Spleen (tissue), 11 donors: Measurements from ENCODE around the gene NR3C2. TPM values are rescaled to one million over a fixed set of nuclear protein-coding genes. Genes with fewer than 3 reads are reported as not detected.

ENCODE experiments used
- DNase-seq: peaks from one replicate; pipeline ENCODE4 v3.0.0-alpha.2; 2020
- H3K27ac ChIP-seq, 8 donors: fragments of 200-600 bp; sonication (generic) in 7 of 8; 1 replicate in 4 of 8; 2 replicates in 4 of 8; pipeline versions ENCODE4 v1.5.0 to v1.8.0; 2016 to 2021; ENCODE audit warnings: inconsistent platforms in 4 of 8, mild to moderate bottlenecking in 4 of 8, moderate library complexity in 1 of 8
- H3K27me3 ChIP-seq, 7 donors: fragments of 200-600 bp; sonication (generic) in 6 of 7; replicated peaks in 1 of 7; 1 replicate in 4 of 7; 2 replicates in 3 of 7; pipeline versions ENCODE4 v1.5.0 to v1.8.0; 2016 to 2021; ENCODE audit warnings: inconsistent platforms in 3 of 7, mild to moderate bottlenecking in 1 of 7
- H3K36me3 ChIP-seq, 6 donors: fragments of 200-600 bp; sonication (generic) in 5 of 6; 1 replicate in 4 of 6; 2 replicates in 2 of 6; pipeline versions ENCODE4 v1.5.0 to v1.8.0; 2016 to 2021; ENCODE audit warnings: inconsistent platforms in 2 of 6
- H3K4me1 ChIP-seq, 6 donors: fragments of 200-600 bp; sonication (generic) in 5 of 6; 1 replicate in 3 of 6; 2 replicates in 3 of 6; pipeline versions ENCODE4 v1.5.0 to v1.8.0; 2016 to 2021; ENCODE audit warnings: inconsistent platforms in 3 of 6
- H3K4me3 ChIP-seq, 8 donors: fragments of 200-600 bp; sonication (generic) in 7 of 8; 1 replicate in 4 of 8; 2 replicates in 4 of 8; pipeline versions ENCODE4 v1.5.0 to v1.8.0; 2016 to 2021; ENCODE audit warnings: inconsistent platforms in 4 of 8, mild to moderate bottlenecking in 4 of 8, moderate library complexity in 2 of 8
- H3K9me3 ChIP-seq, 8 donors: fragments of 200-600 bp; sonication (generic) in 7 of 8; 1 replicate in 4 of 8; 2 replicates in 4 of 8; pipeline versions ENCODE4 v1.5.0 to v1.8.0; 2016 to 2021; ENCODE audit warnings: inconsistent platforms in 4 of 8
- CTCF ChIP-seq, 11 experiments: fragments of 200-600 bp in 7 of 11; fragments of 450-650 bp in 4 of 11; sonication (generic) in 4 of 11; IDR thresholded peaks in 8 of 11; conservative IDR thresholded peaks in 3 of 11; 1 replicate in 7 of 11; 2 replicates in 4 of 11; pipeline versions ENCODE4 v1.4.0 to v1.8.0; 2016 to 2021; ENCODE audit warnings: antibody characterized with exemption in 11 of 11, inconsistent platforms in 4 of 11, mild to moderate bottlenecking in 1 of 11
- POLR2A ChIP-seq, 3 donors: fragments of 450-650 bp; IDR thresholded peaks; one replicate each; pipeline ENCODE4 v1.5.1; 2017; ENCODE audit warnings: antibody characterized with exemption in 3 of 3, mild to moderate bottlenecking in 1 of 3
- POLR2AphosphoS5 ChIP-seq, 3 donors: sonication (generic); formaldehyde crosslinking; IDR thresholded peaks; one replicate each; pipeline ENCODE4 v1.5.1; 2017; ENCODE audit warnings: antibody characterized with exemption in 3 of 3
- WGBS, 5 donors: extraction: QIAGEN DNeasy Blood & Tissue Kit in 3 of 5; methylation state at CpG; one replicate each; pipeline versions ENCODE4 v1.1.5 to v1.1.7; 2013 to 2018; 5-methylcytosine and 5-hydroxymethylcytosine counted together
- intact Hi-C: fragments of 100-400 bp; cut with DNase I; formaldehyde crosslinking; loops from one replicate; pipeline ENCODE4 v1.15.0; 2023; ENCODE audit warnings: low total_unique reads
- polyA plus RNA-seq, 3 donors: library from polyadenylated mRNA; stranded (reverse); fragments of 200-250 nt; gene quantifications; one replicate each; pipeline ENCODE4 v1.2.1, GENCODE V29; 2013
- total RNA-seq, 7 donors: library from RNA; depleted of rRNA in 3 of 7; stranded (reverse); fragments of >200 nt in 3 of 7; fragmentation: NEBNext Ultra II Directional in 4 of 7; extraction: Animal tissue kit (Norgen Biotek cat#: 25700) in 4 of 7; gene quantifications; one replicate each; pipeline versions ENCODE4 v1.1.0 to v1.2.1, GENCODE V29; 2016 to 2021
- donor health status: healthy with polysubstance abuse.
- donor health status: DM: no; HTN: no; CAD: no; lungs with moderate emphysema.
- donor health status: DM: no; HTN: no; CAD: no.
- donor health status: Bipolar disorder and iron deficiency.
- donor health status: healthy.
- donor health status: DM: no; HTN: no; CAD: no.
- donor health status: DM: yes; HTN: yes; CAD: no.

NR3C2 gene
- total and polyA plus RNA-seq, 10 donors: 1.2 to 25.9 (median 16.2) TPM

GRCh38 chr4:148283665-148284064 lies 158.5 kb downstream of the NR3C2 start:
- H3K27me3 ChIP-seq: no peaks in the 10 kb centered on the region
- H3K9me3 ChIP-seq: no peaks in the 10 kb centered on the region
- peaks cover 0 to 3% (median 0%) of the 10 kb centered on the region in 6 donors for H3K4me1 ChIP-seq
- no peak for TF ChIP-seq POLR2A (IDR thresholded peaks at IDR 0.05)
- TF ChIP-seq CTCF (IDR thresholded peaks at IDR 0.05 in 8 of 11, conservative IDR thresholded peaks at IDR 0.05 in 3 of 11): no peak
- no peak for TF ChIP-seq POLR2AphosphoS5 (IDR thresholded peaks at IDR 0.05)
- H3K27ac ChIP-seq: no peak overlapping the region
- no peak overlapping the region for H3K4me3 ChIP-seq
- intact Hi-C loops: no loop called here
- 85 to 92% (median 87%) methylated on average over 4 of the region's 4 CpGs for WGBS, 5 donors
- no peaks in the 10 kb centered on the region for H3K36me3 ChIP-seq
- DNase-seq: no peak

GRCh38 chr4:148278310-148278709 lies 163.9 kb downstream of the NR3C2 start:
- no peaks in the 10 kb centered on the region for H3K27me3 ChIP-seq
- DNase-seq: no peak
- 93 to 96% (median 96%) methylated on average over 9 of the region's 9 CpGs for WGBS, 5 donors
- peaks cover 0 to 3% (median 0%) of the 10 kb centered on the region in 8 donors for H3K9me3 ChIP-seq
- no peak overlapping the region for H3K27ac ChIP-seq
- TF ChIP-seq POLR2A (IDR thresholded peaks at IDR 0.05): no peak
- no peak for TF ChIP-seq POLR2AphosphoS5 (IDR thresholded peaks at IDR 0.05)
- TF ChIP-seq CTCF (IDR thresholded peaks at IDR 0.05 in 8 of 11, conservative IDR thresholded peaks at IDR 0.05 in 3 of 11): no peak
- H3K4me3 ChIP-seq: no peak overlapping the region
- no peaks in the 10 kb centered on the region for H3K36me3 ChIP-seq
- intact Hi-C loops: no loop called here
- peaks cover 0 to 10% (median 0%) of the 10 kb centered on the region in 6 donors for H3K4me1 ChIP-seq

GRCh38 chr4:148275266-148275665 lies 166.9 kb downstream of the NR3C2 start:
- H3K36me3 ChIP-seq: no peaks in the 10 kb centered on the region
- TF ChIP-seq POLR2A (IDR thresholded peaks at IDR 0.05) (no peak), CTCF (IDR thresholded peaks at IDR 0.05 in 8 of 11, conservative IDR thresholded peaks at IDR 0.05 in 3 of 11) (no peak), POLR2AphosphoS5 (IDR thresholded peaks at IDR 0.05) (no peak)
- H3K27ac ChIP-seq: no peak overlapping the region
- WGBS, 5 donors: 76 to 96% (median 85%) methylated on average over 4 of the region's 4 CpGs
- H3K4me1 ChIP-seq: peaks cover 0 to 25% (median 5%) of the 10 kb centered on the region in 6 donors
- intact Hi-C loops: no loop called here
- no peaks in the 10 kb centered on the region for H3K27me3 ChIP-seq
- no peak overlapping the region for H3K4me3 ChIP-seq
- H3K9me3 ChIP-seq: peaks cover 0 to 3% (median 0%) of the 10 kb centered on the region in 8 donors
- DNase-seq: no peak

DNA sequence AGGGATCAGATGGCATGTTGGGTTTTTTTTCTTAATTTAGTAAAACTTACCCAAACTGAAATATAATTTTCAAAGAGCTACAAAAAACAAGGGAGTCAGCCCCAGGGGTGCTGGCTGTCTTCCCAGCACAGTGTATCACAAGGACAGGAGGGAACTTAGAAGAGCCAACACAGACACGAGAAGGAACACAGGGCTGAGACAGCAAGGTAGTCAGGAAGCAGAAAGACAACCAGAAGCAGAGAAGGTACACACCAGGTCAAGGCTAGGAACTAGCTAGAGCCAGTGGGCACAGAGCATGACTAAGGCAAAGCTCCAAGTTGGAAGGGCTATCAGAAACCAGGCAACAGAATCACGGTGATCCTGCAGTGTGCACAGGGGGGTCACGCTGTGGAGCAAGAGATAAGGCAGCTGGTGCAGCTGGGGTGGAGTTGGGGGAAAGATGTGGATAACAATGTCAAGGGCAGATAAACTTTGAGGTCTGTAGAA lies 168.7 kb downstream of the NR3C2 start:
- peaks cover 0 to 25% (median 5%) of the 10 kb centered on the region in 6 donors for H3K4me1 ChIP-seq
- no peaks in the 10 kb centered on the region for H3K36me3 ChIP-seq
- intact Hi-C loops: no loop called here
- WGBS, 5 donors: 18 to 24% (median 21%) methylated on average over 3 of the region's 3 CpGs
- DNase-seq: no peak
- no peak overlapping the region for H3K4me3 ChIP-seq
- peaks cover 0 to 3% (median 0%) of the 10 kb centered on the region in 8 donors for H3K9me3 ChIP-seq
- TF ChIP-seq CTCF (IDR thresholded peaks at IDR 0.05 in 8 of 11, conservative IDR thresholded peaks at IDR 0.05 in 3 of 11): no peak
- TF ChIP-seq POLR2AphosphoS5 (IDR thresholded peaks at IDR 0.05): peak in 1 of 3 donors; percentile 21
- no peaks in the 10 kb centered on the region for H3K27me3 ChIP-seq
- no peak overlapping the region for H3K27ac ChIP-seq
